ENCODE results near the gene CPNE8.

The CPNE8 gene

GRCh38 chr12:38906482-38907200 lies 1.2 kb upstream of the CPNE8 start:
- peak overlapping the region; percentile 75; the same call in 1 of the 2 replicates for H3K27ac ChIP-seq (ENCODE audit: low read length)
- H3K79me2 ChIP-seq (ENCODE audit: low read length): peaks cover 21% of the 10 kb centered on the region
- H2AFZ ChIP-seq (ENCODE audit: low read length): peak overlapping the region; percentile 79
- H4K20me1 ChIP-seq (ENCODE audit: insufficient read depth, low read length): no peaks in the 10 kb centered on the region
- peaks cover 5% of the 10 kb centered on the region; the same call in 1 of the 2 replicates for H3F3A ChIP-seq (ENCODE audit: insufficient read depth, low read length)
- no peaks in the 10 kb centered on the region for H3K9me3 ChIP-seq (replicated peaks; ENCODE audit: insufficient read depth, low read length)
- H3K4me2 ChIP-seq (ENCODE audit: low read depth, low read length): peak overlapping the region; percentile 96
- peak overlapping the region; percentile 69; the same call in 1 of the 2 replicates for H3K9ac ChIP-seq (ENCODE audit: low read length)
- no peaks in the 10 kb centered on the region for H3K4me1 ChIP-seq (ENCODE audit: low read length)
- H3K9me2 ChIP-seq (replicated peaks; ENCODE audit: insufficient read depth, low read length): no peaks in the 10 kb centered on the region
- H3K36me3 ChIP-seq (replicated peaks; ENCODE audit: insufficient read depth, low read length): no peaks in the 10 kb centered on the region
- no peak for TF ChIP-seq EZH2 (optimal IDR thresholded peaks at IDR 0.05; ENCODE audit: low read depth, low read length)
- no peak for TF ChIP-seq EZH2phosphoT487 (IDR thresholded peaks at IDR 0.05; ENCODE audit: low read length)
- TF ChIP-seq CTCF (IDR thresholded peaks at IDR 0.05; ENCODE audit: low read length): peak; percentile 84
- H3K4me3 ChIP-seq (ENCODE audit: low read length): peak overlapping the region; percentile 82
- H3K27me3 ChIP-seq (replicated peaks; ENCODE audit: insufficient read depth, low read length): no peaks in the 10 kb centered on the region
- DNase-seq: peak; percentile 80

- Histone ChIP-seq H3K9me2 (replicated peaks; ENCODE audit: insufficient read depth, low read length) (no peaks in the 10 kb centered on the region), H3K27me3 (replicated peaks; ENCODE audit: insufficient read depth, low read length) (no peaks in the 10 kb centered on the region), H3K4me2 (ENCODE audit: low read depth, low read length) (peak overlapping the region; percentile 96), H3K4me1 (ENCODE audit: low read length) (no peaks in the 10 kb centered on the region), H3K79me2 (ENCODE audit: low read length) (peaks cover 37% of the 10 kb centered on the region), H3K9ac (ENCODE audit: low read length) (peak overlapping the region; percentile 69), H3K36me3 (replicated peaks; ENCODE audit: insufficient read depth, low read length) (no peaks in the 10 kb centered on the region), H3K9me3 (replicated peaks; ENCODE audit: insufficient read depth, low read length) (no peaks in the 10 kb centered on the region), H3F3A (ENCODE audit: insufficient read depth, low read length) (peaks cover 5% of the 10 kb centered on the region; the same call in 1 of the 2 replicates), H2AFZ (ENCODE audit: low read length) (peak overlapping the region; percentile 79), H4K20me1 (ENCODE audit: insufficient read depth, low read length) (no peaks in the 10 kb centered on the region), H3K27ac (ENCODE audit: low read length) (peak overlapping the region; percentile 75; the same call in 1 of the 2 replicates), H3K4me3 (ENCODE audit: low read length) (peak overlapping the region; percentile 82)
- DNase-seq: peak; percentile 81
- TF ChIP-seq EZH2 (optimal IDR thresholded peaks at IDR 0.05; ENCODE audit: low read depth, low read length) (no peak), CTCF (IDR thresholded peaks at IDR 0.05; ENCODE audit: low read length) (no peak)
Observed at GRCh38 chr12:38904537-38905479, 583 bp downstream of the CPNE8 start.

- Histone ChIP-seq H3K9me2 (replicated peaks; ENCODE audit: insufficient read depth, low read length) (no peaks in the 10 kb centered on the region), H2AFZ (ENCODE audit: low read length) (no peak overlapping the region), H3K27me3 (replicated peaks; ENCODE audit: insufficient read depth, low read length) (no peaks in the 10 kb centered on the region), H3K4me1 (ENCODE audit: low read length) (no peaks in the 10 kb centered on the region), H3K4me3 (ENCODE audit: low read length) (no peak overlapping the region), H3F3A (ENCODE audit: insufficient read depth, low read length) (peaks cover 5% of the 10 kb centered on the region; the same call in 1 of the 2 replicates), H3K9me3 (replicated peaks; ENCODE audit: insufficient read depth, low read length) (no peaks in the 10 kb centered on the region), H3K79me2 (ENCODE audit: low read length) (peaks cover 47% of the 10 kb centered on the region), H3K36me3 (replicated peaks; ENCODE audit: insufficient read depth, low read length) (no peaks in the 10 kb centered on the region), H3K9ac (ENCODE audit: low read length) (no peak overlapping the region), H3K4me2 (ENCODE audit: low read depth, low read length) (peak overlapping the region; percentile 96; the same call in 1 of the 2 replicates), H3K27ac (ENCODE audit: low read length) (no peak overlapping the region), H4K20me1 (ENCODE audit: insufficient read depth, low read length) (no peaks in the 10 kb centered on the region)
- TF ChIP-seq EZH2phosphoT487 (IDR thresholded peaks at IDR 0.05; ENCODE audit: low read length) (no peak), EZH2 (optimal IDR thresholded peaks at IDR 0.05; ENCODE audit: low read depth, low read length) (no peak), CTCF (IDR thresholded peaks at IDR 0.05; ENCODE audit: low read length) (no peak)
- no peak for DNase-seq
Observed at GRCh38 chr12:38903596-38903995, 1.8 kb downstream of the CPNE8 start.
